CD4-positive, alpha-beta T cell treated with Interleukin-17A for 4 hours (primary cell): Measurements from ENCODE around the gene ZNF45.
A peak's percentile ranks its signal among the peaks of the same experiment; 100 is the strongest.
"Not testable (repeated sequence)": the region's sequence is repeated elsewhere in the genome, so short reads cannot be mapped to it uniquely, and the experiment has no call there.

ENCODE experiments used
- DNase-seq: peaks from one replicate; pipeline ENCODE4 v3.0.0-alpha.2; 2020; ENCODE audit warnings: mixed read lengths

ZNF45 gene

DNA sequence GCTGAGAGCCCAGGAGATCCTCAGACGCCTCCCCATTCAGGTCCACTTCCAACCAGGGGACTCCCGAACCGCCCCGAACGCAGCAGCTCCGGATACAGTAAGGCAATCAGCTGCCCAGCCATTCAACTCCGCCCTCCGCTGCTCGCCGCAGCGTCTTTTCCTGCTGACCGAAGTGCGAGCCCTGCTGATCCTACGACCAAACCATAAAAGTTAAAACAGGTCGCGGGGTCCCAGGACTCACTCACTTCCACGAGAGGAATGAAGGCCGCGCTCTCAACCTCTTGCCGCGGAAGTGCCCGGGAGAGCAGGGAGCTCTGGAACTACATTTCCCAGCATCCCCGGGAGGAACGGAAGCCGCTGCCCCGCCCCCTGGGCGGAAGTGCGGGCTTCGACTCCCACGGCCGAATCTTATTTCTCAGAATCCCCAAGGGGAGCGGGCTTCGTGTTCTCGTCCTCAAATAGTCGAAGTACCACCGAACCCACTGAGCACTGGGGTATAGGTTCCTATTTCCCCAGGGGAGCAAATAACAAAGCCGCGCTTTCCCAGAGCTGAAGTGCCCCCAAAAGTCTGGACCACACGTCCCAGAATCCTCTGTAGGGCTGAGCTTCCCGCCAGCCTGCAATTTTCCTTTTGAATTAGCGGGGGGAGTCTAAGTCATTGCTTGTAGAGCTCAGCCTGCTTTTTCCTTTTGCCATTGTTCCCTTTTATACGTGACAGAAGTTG lies at the start of gene ZNF45:
Gene ZNF45 (minus strand): TSS at position 298 of the 724 bp plus-strand sequence. CDS start 13,097 bp downstream, outside the sequence.
- DNase-seq = peak; percentile 89

DNA sequence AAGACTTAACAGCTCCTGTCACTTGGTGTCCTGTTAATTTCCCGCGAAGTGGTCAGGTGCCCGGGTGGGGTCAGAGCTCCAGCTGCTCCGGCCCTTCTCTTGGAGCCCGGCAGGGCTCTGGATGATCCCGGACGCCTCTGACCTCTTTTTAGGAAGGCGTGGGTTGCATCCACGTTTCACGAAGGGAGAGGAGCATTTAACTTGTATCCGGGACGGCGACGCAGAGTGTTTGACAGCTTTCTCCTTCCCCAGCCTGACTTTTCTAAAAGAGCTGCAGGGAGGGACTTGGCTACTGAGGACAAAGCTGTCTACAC lies 49.6 kb upstream of the ZNF45 start:
- DNase-seq = no peak

DNA sequence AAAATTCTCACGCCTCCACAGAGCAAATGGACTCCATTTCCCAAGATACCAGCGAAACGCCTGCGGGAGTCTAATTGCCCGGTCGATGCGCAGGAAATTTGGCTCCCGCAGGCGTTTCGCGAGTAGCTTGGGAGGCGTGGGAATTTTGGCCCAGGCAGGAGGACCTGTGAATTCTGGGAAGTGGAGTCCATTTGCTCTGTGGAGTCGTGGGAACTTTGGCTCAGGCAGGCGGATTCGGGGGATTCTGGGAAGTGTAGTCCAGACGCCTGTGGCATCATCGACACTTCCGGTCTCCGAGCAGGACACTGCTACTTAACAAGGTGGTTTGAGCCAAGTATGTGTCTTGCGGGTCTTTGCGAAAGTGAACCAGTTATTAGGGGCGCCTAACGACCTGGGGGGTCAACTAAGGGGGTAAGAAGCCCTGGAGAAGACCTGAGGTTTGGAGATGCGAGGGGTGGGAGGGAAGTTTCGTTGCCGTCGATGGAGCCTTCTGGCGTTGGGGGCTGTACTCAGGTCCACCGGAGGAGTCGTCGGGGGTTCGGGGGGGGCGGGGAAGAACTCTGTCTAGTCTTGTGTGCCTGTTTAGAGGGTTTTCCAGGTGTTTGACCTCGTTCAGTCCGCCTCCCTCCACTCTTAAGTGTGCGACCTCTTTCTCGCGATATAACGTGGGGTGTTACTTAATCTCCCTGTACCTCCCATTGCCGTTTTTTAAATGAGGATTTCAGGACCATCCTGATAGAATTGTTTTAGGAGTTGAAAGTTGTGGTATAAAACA lies 49.0 kb upstream of the ZNF45 start, which contains the start of gene ZNF155:
Gene ZNF155 (plus strand): TSS at position 277 of the 775 bp plus-strand sequence. CDS start 4,356 bp downstream, outside the sequence.
- peak; percentile 79 for DNase-seq

DNA sequence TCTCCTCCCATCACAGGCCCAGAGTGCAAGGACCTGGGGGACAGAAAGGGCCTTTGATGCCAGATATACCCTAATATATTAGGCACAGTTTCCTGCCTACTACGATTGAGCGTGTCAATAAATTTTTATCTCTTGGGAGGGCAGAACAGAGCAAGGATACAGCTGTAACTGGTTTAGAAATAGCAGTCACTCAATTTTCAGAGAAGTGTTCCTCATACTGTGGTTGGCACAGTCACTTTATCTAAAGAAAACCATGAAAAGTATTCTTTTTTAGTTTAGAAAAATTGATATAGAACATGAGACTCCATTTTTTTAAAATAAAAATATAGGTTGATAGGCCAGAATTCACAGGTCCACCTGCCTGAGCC lies 48.4 kb upstream of the ZNF45 start:
- DNase-seq = no peak

DNA sequence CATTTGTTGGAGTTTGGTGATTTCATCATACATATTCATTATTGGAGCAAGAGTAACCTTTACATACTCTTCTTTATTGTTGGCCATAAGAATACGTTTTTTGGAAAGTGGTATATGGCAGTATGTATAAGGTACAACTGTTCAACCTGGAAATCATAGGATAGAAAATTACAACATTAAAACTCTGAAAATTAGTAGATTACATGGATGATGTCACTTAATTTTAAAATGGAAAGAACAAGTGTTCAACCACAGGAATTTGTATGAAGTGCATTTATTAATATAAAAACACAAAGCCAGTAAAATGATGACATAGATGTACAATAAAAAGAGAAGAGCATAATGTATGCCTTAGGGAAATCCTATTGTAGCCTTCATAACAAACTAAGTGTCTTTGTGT lies 41.6 kb upstream of the ZNF45 start:
- DNase-seq = no peak

DNA sequence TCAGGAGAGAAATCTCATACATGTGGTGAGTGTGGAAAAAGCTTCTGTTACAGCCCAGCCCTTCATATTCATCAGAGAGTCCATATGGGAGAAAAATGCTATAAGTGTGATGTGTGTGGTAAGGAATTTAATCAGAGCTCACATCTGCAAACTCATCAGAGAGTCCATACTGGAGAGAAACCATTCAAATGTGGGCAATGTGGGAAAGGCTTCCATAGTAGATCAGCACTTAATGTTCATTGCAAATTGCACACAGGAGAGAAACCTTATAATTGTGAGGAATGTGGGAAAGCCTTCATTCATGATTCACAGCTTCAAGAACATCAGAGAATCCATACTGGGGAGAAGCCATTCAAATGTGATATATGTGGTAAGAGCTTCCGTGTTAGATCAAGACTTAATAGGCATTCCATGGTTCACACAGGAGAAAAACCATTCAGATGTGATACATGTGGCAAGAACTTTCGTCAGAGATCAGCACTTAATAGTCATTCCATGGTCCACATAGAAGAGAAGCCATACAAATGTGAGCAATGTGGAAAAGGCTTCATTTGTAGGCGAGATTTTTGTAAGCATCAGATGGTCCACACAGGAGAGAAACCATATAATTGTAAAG lies 31.1 kb upstream of the ZNF45 start:
- DNase-seq = no peak

DNA sequence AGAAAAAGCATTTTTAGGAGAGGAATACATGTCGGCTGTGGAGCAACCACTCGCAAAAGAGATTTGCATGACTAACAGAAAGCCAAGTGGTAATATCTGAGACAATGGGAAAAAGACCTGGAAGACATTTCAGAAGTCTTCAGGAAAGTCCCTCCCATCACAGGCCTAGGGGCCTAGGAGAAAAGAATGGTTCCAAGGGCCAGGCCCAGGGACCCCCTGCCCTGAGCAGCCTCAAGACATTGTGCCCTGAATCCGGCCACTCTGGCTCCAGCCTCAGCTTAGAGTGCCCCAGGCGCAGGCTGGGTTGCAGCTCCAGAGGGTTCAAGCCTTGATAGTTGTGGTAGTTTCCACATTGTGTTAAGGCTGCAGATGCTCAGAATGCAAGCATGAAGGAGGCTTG lies 25.3 kb upstream of the ZNF45 start:
- no peak for DNase-seq

DNA sequence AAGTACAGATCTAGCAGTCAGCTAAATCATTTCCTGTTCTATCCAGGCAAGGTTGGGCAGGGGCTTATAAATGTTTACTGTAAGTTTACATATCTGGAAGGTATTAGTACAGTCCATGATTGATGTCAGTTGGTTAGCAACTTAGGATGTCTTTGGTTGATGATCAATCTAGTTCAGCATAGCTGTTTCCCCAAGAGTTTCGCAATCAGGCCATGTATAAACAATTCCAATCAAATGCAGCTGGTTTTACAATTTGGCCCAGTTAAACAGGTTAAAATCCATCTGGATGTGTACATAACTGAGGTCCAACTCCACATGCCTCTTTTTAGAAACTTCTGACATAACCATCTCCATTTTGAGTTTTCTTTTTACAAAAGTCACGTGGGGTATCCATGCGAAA lies 22.8 kb upstream of the ZNF45 start:
- DNase-seq = no peak

DNA sequence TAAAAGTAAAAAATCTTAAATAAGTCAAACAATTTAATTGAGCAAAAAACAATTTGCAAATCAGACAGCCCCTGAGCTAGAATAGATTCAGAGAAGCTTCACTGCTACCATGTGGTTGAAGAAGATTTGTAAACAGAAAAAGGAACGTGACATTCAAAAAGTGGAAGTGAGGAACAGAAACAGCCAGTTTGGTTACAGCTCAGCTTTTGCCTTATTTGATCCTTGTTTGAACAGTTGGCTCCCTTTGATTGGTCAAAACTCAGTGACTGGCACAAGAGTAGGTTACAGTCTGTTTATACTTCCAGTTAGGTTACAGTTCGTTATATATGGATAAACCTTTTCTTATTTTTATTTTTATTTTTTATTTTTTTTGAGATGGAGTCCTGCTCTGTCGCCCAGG lies 21.7 kb upstream of the ZNF45 start:
- no peak for DNase-seq

DNA sequence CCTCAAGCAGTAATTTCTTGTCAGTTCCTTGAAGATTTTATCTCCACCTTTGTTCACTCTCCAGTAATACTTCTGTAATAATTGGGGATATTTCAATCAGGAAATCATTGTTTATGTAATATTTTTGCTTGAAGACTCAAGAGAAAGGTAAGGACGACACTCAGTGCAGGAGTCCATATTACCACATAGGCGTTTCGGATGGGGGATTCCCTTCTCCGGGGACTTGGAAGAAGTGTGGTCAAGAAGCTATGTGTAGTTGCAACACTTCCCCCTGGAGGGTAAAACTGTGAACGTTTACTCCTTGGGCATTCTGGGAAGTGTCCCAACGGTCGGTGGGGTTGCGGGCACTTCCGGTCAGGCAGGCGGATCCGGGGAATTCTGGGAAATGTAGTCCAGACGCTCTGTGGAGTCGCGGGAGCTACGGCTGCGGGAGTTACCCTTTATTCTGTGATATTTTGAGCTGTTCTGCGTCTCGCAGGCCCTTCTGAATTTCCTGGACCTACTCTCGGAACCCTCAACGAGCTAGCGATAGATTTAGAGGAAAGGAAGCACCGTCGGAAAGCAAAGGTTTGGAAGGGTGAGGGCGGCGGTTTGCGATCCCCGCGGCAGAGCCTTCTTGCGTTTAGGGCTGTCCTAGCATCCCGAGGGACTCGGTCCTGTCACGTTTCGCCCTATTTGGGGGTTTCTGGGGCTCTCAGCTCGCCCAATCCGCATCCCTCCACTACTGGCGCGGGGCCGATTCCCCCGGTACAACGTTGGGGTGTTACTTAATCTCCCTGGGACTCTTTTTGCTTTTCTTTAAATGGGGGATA lies 16.0 kb upstream of the ZNF45 start, which contains the start of gene ZNF221:
Gene ZNF221 (plus strand): TSS at position 395 of the 812 bp plus-strand sequence. CDS start 11,499 bp downstream, outside the sequence.
- DNase-seq = peak; percentile 74

DNA sequence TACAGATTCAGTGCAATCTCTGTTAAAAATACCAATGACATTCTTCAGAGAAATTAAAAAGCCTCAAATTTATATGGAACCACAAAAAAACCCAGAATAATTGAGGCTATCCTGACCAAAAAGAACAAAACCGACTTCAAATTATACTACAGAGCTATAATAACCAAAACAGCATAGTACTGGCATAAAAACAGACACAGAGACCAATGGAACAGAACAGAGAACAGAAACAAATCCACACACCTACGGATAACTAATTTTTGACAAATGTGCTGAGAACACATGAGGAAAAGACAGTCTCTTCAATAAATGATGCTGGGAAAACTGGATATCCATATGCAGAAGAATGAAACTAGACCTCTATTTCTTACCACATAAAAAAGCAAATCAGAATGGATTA lies 14.7 kb upstream of the ZNF45 start:
- DNase-seq = not testable (repeated sequence)

DNA sequence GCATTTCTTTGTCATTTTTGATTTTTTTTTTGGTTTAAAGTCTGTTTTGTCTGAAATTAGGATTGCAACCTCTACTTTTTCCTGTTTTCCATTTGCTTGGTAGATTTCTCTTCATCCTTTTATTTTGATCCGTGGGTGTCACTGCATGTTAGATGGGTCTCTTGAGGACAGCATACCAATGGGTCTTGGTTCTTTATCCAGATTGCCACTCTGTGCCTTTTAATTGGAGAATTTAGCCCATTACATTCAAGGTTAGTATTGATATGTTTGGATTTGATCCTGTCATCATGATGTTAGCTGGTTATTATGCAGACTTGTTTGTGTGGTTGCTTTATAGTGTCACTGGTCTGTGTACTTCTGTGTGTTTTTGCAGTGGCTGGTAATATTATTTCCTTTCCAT lies 12.3 kb upstream of the ZNF45 start:
- not testable (repeated sequence) for DNase-seq

DNA sequence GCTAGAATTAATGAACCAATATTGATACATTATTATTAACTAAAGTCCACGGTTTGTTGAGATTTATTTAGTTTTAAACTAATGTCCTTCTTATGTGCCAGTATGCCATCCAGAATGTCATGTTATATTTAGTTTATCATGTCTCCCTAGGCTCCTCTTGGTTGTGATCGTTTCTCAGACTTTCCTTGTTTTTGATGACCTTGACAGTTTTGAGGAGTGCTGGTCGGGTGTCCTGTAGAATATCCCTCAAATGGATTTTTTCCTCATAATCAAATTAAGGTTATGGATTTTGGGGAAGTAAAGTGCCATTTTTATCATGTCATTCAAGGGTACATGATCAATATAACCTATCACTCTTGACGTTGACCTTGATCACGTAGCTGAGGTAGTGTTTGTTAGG lies 6.1 kb upstream of the ZNF45 start:
- no peak for DNase-seq

DNA sequence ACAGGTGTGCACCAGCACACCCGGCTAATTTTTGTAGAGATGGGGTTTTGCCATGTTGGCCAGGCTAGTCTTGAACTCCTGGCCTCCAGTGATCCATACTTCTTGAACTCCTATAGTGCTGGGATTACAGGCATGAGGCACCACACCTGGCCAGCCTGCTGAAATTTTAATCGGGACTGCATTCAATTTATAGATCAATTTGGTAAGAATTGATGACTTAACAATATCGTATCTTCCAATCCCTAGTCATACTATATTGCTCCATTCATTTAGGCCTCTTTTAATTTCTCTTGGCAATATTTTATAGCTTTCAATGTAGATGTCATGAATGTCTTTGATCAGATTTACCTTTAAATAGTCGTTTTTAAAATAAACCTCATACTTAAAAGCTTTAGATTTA lies 5.6 kb upstream of the ZNF45 start:
- DNase-seq = no peak

DNA sequence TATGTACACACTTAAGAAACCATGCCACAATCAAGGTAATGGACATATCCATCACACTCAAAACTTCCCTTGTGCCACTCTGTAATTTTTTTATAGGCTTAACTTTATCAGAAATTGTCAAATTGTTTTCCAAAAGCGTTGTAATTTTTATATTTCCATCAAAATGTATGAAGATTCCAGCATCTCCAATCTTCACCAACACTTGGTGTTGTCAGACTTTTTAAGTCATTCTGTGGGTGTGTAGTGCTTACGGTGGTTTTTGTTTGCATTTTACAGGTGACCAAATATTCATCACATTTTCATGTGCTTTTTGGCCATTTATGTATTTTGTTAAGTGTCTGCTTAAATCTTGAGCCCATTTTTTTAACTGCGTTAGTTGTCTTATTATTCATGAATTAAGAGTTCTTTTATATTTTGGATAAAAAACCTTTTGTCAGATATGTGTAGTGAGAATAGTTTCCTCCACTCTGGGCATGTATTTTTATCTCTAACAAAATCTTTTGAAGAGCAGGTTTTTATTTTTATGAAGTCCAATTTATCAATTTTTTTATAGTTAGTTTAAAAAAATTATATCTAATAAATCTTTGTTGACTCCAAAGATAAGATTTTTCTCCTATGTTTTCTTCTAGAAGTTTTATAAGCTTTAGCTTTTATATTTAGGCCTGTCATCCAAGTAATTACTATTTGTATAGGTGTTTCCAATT lies 4.6 kb upstream of the ZNF45 start:
- DNase-seq = no peak

DNA sequence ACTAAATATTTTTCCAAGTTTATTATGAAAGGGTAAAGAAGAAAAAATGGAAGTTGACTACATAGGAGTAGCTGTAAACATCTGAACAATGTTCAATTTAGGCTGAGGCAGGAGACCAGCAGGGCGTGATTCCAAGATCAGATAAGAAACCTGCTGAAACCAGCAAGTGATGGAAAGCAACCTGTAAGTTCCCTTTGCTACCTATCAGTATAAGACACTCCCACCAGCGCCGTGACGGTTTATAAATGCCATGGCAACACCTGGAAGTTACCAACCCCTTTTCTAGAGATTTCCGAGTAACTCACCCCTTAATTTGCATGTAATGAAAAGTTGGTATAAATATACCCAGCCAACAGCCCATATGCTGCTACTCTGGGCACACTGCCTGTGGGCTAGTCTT lies 1.1 kb upstream of the ZNF45 start:
- DNase-seq = no peak

DNA sequence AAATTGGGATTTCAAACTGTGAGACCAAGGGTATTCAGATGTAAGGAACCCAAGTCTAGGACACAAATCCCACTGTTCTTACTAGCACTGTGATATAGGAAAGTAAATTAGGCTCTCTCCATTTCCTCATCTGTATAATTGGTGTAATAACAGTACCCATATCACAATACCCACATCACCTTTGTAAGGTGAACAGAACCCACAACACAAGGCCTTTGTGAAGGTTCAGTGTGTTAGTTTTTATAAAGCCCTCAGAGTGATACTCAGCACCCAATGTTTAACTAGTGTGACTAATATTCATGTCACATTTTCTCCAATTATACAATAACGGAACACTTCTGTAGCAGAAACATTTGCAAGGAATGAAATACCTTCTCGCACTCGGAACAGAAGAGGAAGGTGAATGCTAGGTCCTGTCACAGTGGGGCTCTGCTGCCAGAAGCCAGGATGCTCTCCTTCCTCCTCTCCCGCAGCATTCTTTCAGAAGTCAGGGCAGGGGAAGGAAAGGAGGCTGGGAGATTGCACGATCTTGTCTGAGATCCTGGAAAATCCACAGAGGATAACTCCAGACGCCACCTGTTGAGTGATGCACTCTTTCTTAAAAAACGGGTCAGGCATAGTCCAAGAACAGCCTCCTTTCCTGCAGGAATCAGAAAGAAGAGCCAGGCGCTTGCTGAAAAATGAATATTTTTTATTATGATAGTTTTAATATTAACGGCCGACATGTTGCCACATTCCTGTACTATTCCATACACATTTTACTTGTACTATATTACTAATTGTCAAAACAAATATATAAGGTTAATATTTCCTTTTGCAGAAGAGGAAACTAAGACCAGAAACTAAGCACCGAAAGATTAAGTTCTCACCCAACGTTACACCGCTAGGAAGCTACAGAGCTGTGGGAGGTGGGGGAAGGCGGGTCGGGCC lies 762 bp downstream of the ZNF45 start:
- no peak for DNase-seq

DNA sequence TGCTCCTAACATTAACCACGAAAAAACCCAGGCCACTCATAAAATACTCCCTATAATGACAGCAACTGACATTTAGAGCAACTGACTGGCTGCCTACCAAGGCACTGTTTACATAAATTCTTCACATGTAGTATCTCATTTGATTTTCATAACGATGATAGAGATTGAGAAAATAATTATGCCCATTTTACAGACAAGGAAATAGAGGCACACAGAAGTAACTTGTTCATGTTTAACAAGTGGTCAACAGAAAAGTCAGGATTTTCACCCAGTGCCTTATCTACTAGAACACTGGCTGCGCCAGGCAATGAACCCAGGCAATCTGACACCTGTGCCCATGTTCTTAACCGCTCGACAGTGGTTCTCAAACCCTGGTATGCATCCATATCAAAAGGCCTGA lies 6.3 kb downstream of the ZNF45 start:
- DNase-seq = no peak

DNA sequence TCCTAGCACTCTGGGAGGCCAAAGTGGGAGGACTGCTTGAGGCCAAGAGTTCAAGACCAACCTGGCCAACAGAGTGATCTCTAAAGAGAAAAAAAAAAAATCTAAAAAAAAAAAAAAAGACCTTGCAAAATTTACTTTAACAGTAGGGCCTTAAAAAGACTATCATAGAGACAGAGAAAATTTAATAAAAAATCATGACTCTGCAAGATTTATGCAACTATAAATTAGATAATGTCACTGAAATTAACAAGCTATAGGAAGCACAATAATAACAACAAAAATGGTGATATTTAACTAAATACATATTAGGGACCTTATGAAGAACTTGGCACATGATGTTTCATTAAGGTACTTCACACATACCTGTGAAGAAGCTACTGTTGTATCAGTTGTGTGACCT lies 11.2 kb downstream of the ZNF45 start:
- no peak for DNase-seq

DNA sequence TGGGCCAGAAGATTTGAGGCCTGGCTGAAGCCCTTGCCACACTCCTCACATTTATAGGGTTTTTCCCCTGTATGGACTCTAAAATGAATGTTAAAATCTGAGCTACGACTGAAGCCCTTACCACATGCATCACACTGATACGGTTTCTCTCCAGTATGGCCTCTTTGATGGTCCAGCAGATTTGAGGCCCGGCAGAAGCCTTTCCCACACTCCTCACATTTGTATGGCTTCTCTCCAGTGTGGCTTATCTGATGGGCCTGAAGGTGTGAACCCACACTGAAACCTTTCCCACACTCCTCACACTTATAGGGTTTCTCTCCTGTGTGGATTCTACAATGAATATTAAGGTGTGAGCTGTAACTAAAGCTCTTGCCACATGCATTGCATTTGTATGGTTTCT lies 21.0 kb downstream of the ZNF45 start:
- DNase-seq = no peak

DNA sequence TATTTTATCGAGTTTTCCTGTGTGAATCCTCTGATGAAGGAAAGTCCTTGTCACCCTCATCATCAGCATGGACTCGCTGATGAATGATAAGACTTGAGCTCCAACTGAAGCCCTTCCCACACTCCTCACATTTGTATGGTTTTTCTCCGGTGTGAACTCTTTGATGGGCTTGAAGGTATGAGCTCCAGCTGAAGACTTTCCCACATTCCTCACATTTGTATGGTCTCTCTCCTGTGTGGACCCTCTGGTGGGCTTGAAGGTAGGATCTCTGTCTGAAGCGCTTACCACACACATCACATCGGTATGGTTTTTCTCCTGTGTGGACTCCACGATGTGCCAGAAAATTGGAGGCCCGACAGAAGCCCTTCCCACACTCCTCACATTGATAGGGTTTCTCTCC lies 21.7 kb downstream of the ZNF45 start:
- DNase-seq = no peak
